ENCODE results near the gene ABCC1. TPM values are rescaled to one million over a fixed set of nuclear protein-coding genes. Genes with fewer than 3 reads are reported as not detected.
A peak's percentile ranks its signal among the peaks of the same experiment; 100 is the strongest.

ABCC1 gene
- total RNA-seq, 1 donor = 46.2 TPM

DNA sequence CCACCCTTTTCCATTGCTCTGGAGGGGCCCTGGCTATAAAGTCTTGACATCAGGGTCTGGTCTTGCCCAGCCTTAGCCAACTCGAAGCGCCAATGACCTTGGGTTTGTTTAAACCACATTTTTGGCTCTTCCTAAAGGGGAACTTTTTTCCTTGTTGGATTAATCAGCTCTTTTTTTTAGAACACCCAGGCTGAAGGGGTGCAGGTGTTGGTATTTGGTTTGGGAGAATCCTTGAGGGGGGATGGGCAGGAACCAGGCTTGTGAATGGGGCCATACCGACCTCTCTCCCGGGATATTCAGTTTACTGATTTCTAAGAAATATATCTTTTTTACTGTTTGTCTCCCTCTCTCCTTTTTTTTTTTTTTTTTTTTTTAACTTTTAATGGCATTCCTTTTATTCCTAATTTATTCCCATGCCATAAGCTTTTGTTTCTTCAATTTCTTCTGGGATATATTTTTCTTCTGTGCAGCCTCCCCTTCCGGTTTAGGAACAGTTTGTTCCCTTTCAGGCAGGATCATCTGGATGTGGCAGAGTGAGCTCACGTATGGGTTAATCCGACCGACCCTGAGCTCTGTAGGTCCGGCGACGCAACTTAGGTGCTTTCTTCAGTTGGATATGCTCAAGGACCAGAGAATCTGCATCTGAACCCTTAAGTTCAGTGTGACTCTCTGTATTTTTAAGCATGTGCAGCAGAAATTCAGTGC is 144.4 kb downstream of the ABCC1 start:
- TF ChIP-seq, protein P1, sequence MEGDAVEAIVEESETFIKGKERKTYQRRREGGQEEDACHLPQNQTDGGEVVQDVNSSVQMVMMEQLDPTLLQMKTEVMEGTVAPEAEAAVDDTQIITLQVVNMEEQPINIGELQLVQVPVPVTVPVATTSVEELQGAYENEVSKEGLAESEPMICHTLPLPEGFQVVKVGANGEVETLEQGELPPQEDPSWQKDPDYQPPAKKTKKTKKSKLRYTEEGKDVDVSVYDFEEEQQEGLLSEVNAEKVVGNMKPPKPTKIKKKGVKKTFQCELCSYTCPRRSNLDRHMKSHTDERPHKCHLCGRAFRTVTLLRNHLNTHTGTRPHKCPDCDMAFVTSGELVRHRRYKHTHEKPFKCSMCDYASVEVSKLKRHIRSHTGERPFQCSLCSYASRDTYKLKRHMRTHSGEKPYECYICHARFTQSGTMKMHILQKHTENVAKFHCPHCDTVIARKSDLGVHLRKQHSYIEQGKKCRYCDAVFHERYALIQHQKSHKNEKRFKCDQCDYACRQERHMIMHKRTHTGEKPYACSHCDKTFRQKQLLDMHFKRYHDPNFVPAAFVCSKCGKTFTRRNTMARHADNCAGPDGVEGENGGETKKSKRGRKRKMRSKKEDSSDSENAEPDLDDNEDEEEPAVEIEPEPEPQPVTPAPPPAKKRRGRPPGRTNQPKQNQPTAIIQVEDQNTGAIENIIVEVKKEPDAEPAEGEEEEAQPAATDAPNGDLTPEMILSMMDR (IDR thresholded peaks at IDR 0.05; ENCODE audit: insufficient read depth, low read length) = no peak
- DNase-seq (ENCODE audit: low read depth) = no peak
- no peak overlapping the region for H3K4me3 ChIP-seq (ENCODE audit: low read depth, low read length)

DNA sequence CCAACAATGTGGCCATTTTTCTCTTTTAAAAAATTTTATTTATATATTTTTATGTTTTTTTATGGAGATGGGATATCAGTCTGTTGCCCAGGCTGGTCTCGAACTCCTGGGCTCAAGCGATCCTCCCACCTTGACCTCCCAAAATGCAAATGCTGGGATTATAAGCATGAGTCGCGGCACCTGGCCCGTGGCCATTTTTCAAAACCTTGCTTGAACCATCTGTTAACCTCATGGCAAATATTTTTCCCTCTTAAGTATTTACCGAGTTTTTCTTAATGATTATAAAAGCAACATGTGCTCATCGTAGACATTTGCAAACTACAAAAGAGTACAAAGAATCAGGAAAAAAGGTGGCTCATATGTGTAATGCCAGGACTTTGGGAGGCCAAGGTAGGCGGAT is 146.2 kb downstream of the ABCC1 start:
- TF ChIP-seq, protein P1 (IDR thresholded peaks at IDR 0.05; ENCODE audit: insufficient read depth, low read length) = no peak
- H3K4me3 ChIP-seq (ENCODE audit: low read depth, low read length) = no peak overlapping the region
- DNase-seq (ENCODE audit: low read depth) = peak; percentile 14

DNA sequence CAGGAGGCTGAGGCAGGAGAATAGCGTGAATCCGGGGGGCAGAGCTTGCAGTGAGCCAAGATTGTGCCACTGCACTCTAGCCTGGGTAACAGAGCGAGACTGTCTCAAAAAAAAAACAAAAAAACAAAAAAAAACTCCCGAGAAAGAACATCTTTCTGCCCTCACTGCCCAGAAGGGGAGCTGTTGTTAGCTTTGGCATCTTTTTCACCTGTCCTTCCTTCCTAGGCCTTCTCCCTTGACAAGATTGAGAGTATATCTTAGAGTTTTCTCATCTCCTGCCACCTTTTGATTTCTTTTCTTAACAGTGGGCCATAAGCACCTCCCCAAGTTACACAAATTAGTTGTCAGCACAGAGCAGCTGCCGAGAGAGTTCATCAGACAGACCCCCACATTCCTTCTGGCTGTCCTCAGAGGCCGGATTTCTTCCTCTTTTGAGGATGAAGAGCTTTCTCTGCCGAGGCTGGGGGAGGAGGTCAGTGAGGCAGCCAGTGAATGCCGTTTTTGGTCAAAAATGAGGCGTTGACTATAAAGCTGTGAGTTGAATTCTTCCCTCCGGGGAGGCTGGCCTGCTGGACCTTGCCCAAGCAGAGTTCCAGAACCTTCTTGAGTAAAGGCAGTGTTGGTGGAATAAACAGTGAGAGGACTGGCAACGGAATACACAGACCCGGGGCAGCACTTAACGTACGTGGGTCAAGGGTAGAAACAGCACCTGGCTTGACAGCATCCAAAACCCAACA is 146.9 kb downstream of the ABCC1 start:
- DNase-seq (ENCODE audit: low read depth) = peak; percentile 67
- no peak overlapping the region for H3K4me3 ChIP-seq (ENCODE audit: low read depth, low read length)
- TF ChIP-seq, protein P1 (IDR thresholded peaks at IDR 0.05; ENCODE audit: insufficient read depth, low read length) = peak; percentile 51

DNA sequence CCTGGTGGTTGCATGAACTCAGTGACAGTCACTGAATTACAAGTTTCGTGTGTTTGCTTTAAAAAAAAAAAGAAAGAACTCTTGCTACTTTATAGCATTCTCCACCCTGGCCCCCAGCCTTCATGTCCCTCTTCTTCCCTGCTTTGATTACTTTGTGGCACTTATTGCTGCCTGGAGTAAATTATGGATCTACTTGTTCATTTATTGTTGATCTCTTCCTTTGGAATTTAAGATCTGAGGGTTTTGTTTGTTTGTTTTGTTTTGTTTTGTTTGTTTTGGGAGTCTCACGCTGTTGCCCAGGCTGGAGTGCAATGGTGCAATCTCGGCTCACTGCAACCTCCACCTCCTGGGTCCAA is 147.4 kb downstream of the ABCC1 start:
- no peak overlapping the region for H3K4me3 ChIP-seq (ENCODE audit: low read depth, low read length)
- TF ChIP-seq, protein P1 (IDR thresholded peaks at IDR 0.05; ENCODE audit: insufficient read depth, low read length) = no peak
- no peak for DNase-seq (ENCODE audit: low read depth)

DNA sequence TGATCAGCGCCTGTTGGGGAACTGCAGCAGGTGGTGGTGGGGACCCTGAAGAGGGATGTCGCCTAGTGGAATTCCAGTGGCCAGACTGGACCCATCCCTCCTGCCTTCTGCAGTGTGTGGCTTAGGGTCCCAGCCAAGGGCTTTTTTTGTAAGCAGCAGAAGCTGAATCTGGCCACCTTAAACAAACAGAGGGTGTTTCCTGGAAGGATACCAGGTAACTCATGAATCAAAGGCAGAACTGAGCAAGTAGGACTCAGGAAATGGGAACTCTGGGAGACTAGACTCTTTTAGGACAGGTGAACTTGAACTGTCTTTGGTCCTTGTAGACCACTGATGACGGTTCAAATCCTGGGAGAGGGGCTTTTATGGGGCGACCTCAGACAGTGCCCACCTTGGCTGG is 149.9 kb downstream of the ABCC1 start:
- no peak for DNase-seq (ENCODE audit: low read depth)
- no peak overlapping the region for H3K4me3 ChIP-seq (ENCODE audit: low read depth, low read length)
- TF ChIP-seq, protein P1 (IDR thresholded peaks at IDR 0.05; ENCODE audit: insufficient read depth, low read length) = no peak

DNA sequence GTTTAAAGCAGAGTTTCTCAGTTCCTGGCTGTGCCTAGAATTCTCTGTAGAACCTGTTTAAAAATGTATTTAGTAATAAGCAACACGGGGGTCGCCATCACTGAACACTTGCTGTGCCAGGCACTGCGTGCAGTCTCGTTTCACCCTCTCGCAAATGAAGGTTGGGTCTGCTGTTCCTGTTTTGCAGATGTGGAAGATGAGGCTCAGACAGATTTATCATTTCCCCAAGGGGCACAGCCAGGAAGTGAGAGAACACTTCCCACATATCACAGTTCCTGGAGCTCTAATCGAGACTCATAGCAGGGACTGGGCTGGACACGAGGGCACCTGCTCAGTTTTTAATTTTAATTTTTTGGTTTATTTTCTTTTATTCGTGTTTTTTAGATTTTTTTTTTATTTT is 151.2 kb downstream of the ABCC1 start:
- no peak overlapping the region for H3K4me3 ChIP-seq (ENCODE audit: low read depth, low read length)
- TF ChIP-seq, protein P1 (IDR thresholded peaks at IDR 0.05; ENCODE audit: insufficient read depth, low read length) = no peak
- no peak for DNase-seq (ENCODE audit: low read depth)
